Fibroblast of lung (primary cell): ENCODE results near the gene JPH2. TPM values are rescaled to one million over a fixed set of nuclear protein-coding genes. Genes with fewer than 3 reads are reported as not detected.

Experiments
- DNase-seq, 2 donors: peaks; one replicate each; pipeline versions ENCODE4 v3.0.0 to v3.0.0-alpha.2; 2010; ENCODE audit warnings: low read depth in 2 of 2
- H2AFZ ChIP-seq: 2 replicates; pipeline ENCODE4 v1.5.1; 2012; ENCODE audit warnings: low read length, control low read depth, inconsistent platforms
- H3K27ac ChIP-seq: 2 replicates; pipeline ENCODE4 v1.5.1; 2011; ENCODE audit warnings: low read length, control low read depth; ENCODE audit not compliant: insufficient read depth
- H3K27me3 ChIP-seq: 2 replicates; pipeline ENCODE4 v1.5.1; 2011; ENCODE audit warnings: mild to moderate bottlenecking, low read length; ENCODE audit not compliant: control insufficient read depth, insufficient read depth
- H3K36me3 ChIP-seq: 2 replicates; pipeline ENCODE4 v1.5.1; 2011; ENCODE audit warnings: low read length; ENCODE audit not compliant: control insufficient read depth, insufficient read depth
- H3K4me1 ChIP-seq: 2 replicates; pipeline ENCODE4 v1.5.1; 2011; ENCODE audit warnings: low read length; ENCODE audit not compliant: control insufficient read depth, insufficient read depth; ENCODE audit errors: extremely low read depth
- H3K4me2 ChIP-seq: 2 replicates; pipeline ENCODE4 v1.5.1; 2011; ENCODE audit warnings: low read length, control low read depth; ENCODE audit not compliant: insufficient read depth; ENCODE audit errors: extremely low read depth
- H3K4me3 ChIP-seq, 4 experiments: fragments of 200-600 bp in 1 of 4; sonication (generic) in 1 of 4; replicated peaks in 1 of 4; 2 replicates each; pipeline ENCODE4 v1.5.1; 2011 to 2016; ENCODE audit warnings: low read length in 4 of 4, low read depth in 3 of 4, mild to moderate bottlenecking in 3 of 4, control low read depth in 2 of 4, inconsistent platforms in 1 of 4, mixed read lengths in 1 of 4; ENCODE audit not compliant: insufficient read depth in 1 of 4; ENCODE audit errors: control extremely low read depth in 1 of 4
- H3K79me2 ChIP-seq: 2 replicates; pipeline ENCODE4 v1.5.1; 2012; ENCODE audit warnings: mild to moderate bottlenecking, low read length, inconsistent platforms; ENCODE audit not compliant: control insufficient read depth, insufficient read depth
- H3K9ac ChIP-seq: 2 replicates; pipeline ENCODE4 v1.5.1; 2011; ENCODE audit warnings: mild to moderate bottlenecking, low read length, control low read depth; ENCODE audit not compliant: insufficient read depth
- H3K9me3 ChIP-seq: 2 replicates; pipeline ENCODE4 v1.5.1; 2012; ENCODE audit warnings: low read depth, low read length; ENCODE audit not compliant: control insufficient read depth, insufficient read depth
- H4K20me1 ChIP-seq: 2 replicates; pipeline ENCODE4 v1.5.1; 2011; ENCODE audit warnings: low read length; ENCODE audit not compliant: control insufficient read depth, insufficient read depth; ENCODE audit errors: extremely low read depth
- CTCF ChIP-seq, 2 donors: IDR thresholded peaks in 1 of 2; conservative IDR thresholded peaks in 1 of 2; 1 replicate in 1 of 2; 2 replicates in 1 of 2; pipeline ENCODE4 v1.5.1; 2011 to 2012; ENCODE audit warnings: low read length in 2 of 2, control low read depth in 1 of 2, inconsistent platforms in 1 of 2, low read depth in 1 of 2, mild to moderate bottlenecking in 1 of 2
- EZH2 ChIP-seq: IDR thresholded peaks from 2 replicates; pipeline ENCODE4 v1.5.1; 2012; ENCODE audit warnings: low read length, control low read depth, mild to moderate bottlenecking; ENCODE audit errors: missing control alignments
- polyA plus RNA-seq, 2 donors: library from polyadenylated mRNA; depleted of rRNA in 1 of 2; stranded (reverse) in 1 of 2; unstranded in 1 of 2; fragments of >200 nt; gene quantifications; 2 replicates each; pipeline ENCODE4 v1.2.1, GENCODE V29; 2011 to 2012; ENCODE audit warnings: missing spikeins in 1 of 2
- total RNA-seq: library from RNA; depleted of rRNA; stranded (reverse); fragments of >200 nt; gene quantifications from 2 replicates; pipeline ENCODE4 v1.2.1, GENCODE V29; 2014

JPH2 gene
- total and polyA plus RNA-seq, 2 donors (not counting 1 experiment from before 2014, with no cell fraction given) = 0.66 to 4.9 TPM

DNA sequence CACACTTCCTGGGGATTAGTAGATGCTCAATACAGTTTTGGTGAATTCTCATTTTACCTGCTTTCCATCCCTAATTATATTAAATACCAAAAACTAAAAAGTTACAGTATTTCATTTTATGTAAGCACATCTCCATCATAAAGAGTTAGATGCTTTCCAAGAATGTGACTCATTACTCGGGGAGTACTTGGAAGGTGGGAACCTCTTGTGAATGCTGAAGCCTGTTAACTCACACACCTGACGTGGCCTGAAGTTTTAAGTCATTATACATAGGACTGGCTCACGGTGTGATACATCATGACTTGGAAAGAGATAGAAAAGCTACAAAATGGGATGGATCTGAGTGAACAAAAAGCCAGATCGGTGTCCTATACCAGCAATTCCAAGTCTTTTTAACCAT, 25.8 kb upstream of the JPH2 start:
- peaks cover 28% of the 10 kb centered on the region for H3K79me2 ChIP-seq
- no peak overlapping the region for H3K4me3 ChIP-seq
- TF ChIP-seq EZH2 = no peak
- TF ChIP-seq CTCF (conservative IDR thresholded peaks at IDR 0.05 in 1 of 2, IDR thresholded peaks at IDR 0.05 in 1 of 2; ENCODE audit: low read depth in 1 of 2, low read length in 2 of 2) = no peak
- H4K20me1 ChIP-seq = no peaks in the 10 kb centered on the region
- peaks cover 2% of the 10 kb centered on the region for H3K4me1 ChIP-seq
- no peak overlapping the region for H3K27ac ChIP-seq
- DNase-seq = peak in 1 of 2 donors; percentile 45
- H3K27me3 ChIP-seq = no peaks in the 10 kb centered on the region
- no peak overlapping the region for H3K4me2 ChIP-seq
- H3K9ac ChIP-seq = no peak overlapping the region
- no peak overlapping the region for H2AFZ ChIP-seq
- no peaks in the 10 kb centered on the region for H3K36me3 ChIP-seq
- H3K9me3 ChIP-seq = no peaks in the 10 kb centered on the region

DNA sequence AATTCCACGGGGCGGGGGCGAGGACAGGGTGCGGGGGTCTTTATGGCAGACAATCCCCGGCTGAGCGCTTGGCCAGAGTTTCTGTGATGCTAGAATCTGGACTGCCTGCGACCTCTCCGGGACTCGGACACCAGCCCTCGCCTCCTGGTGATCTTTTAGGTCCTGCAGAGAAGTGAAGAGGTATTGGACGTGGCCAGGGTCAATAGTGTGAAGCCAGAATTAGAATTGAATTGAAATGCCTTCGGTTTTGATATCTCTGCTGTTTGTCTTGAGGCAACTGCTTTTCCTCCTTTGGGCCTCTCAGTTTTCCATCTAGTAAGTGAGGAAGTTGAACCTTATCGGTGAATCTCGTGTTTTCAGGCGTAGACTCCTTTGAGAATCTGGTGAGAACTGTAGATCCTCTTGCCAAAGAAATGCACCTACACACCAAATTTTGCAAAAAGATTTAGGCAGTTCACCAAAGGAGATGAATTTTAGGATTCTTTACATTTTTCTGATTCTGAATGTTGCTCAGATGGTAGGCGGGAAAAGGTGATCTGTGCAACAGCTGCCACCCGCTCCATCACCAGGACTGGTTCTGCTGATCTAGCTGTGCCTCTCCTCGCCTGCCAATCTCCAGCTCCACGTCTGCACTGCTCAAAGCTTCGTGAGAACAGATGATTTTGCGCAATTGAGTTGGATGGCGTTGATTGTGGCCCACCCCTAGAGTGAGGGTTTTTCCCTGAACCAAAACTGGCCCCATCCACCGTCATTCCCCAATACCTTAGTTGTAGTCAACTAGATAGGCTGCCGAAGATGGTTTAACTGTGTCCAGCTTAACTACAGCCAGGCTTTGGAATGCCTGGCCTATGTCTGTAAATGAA, 24.4 kb upstream of the JPH2 start:
- Histone ChIP-seq H3K36me3 (no peaks in the 10 kb centered on the region), H3K9ac (peak overlapping the region; percentile 50), H3K4me2 (peak overlapping the region; percentile 55), H3K9me3 (no peaks in the 10 kb centered on the region), H3K27ac (peak overlapping the region; percentile 72), H2AFZ (peak overlapping the region; percentile 25), H3K27me3 (no peaks in the 10 kb centered on the region), H4K20me1 (no peaks in the 10 kb centered on the region), H3K4me1 (peaks cover 2% of the 10 kb centered on the region), H3K4me3 (peak overlapping the region; percentile 44 to 86 (median 74)), H3K79me2 (peaks cover 41% of the 10 kb centered on the region)
- TF ChIP-seq CTCF (conservative IDR thresholded peaks at IDR 0.05 in 1 of 2, IDR thresholded peaks at IDR 0.05 in 1 of 2; ENCODE audit: low read depth in 1 of 2, low read length in 2 of 2) (no peak), EZH2 (no peak)
- peak in 1 of 2 donors; percentile 47 for DNase-seq

DNA sequence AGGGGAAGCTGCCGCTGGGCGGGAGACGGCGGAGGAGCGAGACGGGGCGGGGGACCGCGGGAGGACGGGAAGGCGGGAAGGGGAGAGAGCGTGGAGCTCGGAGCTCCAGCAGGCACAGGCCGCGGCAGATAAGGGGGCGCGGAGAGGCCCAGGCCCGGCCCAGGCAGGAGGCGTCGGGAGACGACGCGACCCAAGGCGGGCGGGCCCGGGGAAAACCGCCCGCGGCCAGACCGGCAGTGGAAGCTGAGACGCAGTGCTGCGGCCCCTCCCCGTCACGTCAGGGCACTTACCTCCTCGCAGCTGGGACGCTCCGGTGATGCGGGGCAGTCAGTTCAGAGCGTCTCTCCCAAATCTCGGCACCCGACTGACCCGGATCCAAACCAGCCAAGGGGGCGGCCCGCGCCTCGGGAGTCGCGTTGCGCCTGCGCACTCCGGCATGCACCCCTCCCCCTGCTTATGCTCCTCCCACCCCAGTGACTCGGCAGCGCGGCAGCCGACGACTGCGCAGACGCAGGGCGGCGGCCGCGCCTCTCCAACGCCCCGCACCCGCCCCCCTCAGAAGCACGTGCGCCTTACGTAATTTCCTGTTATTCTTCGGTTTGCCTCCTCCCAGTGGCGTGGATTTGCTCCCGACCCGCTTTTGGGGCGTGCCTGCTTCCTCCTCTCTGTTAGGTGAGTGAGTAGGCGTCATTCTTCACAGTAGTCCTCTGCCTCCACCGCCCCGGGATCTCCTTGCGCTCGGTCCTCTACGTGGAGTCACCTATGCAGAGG, 23.6 kb upstream of the JPH2 start, which contains the start of gene OSER1:
TSS of gene OSER1 (minus strand) at position 366 of the 771 bp plus-strand sequence. CDS start 3,814 bp downstream, outside the sequence.
- H3K27me3 ChIP-seq = no peaks in the 10 kb centered on the region
- H3K36me3 ChIP-seq = no peaks in the 10 kb centered on the region
- peak within 1 kb of the TSS; percentile 95 for H3K27ac ChIP-seq
- no peaks in the 10 kb centered on the region for H4K20me1 ChIP-seq
- peak within 1 kb of the TSS; percentile 94 for H3K9ac ChIP-seq
- H3K9me3 ChIP-seq = no peaks in the 10 kb centered on the region
- H3K4me2 ChIP-seq = peak within 1 kb of the TSS; percentile 92
- H2AFZ ChIP-seq = peak within 1 kb of the TSS; percentile 58
- DNase-seq = peak; percentile 95 to 97
- no peak for TF ChIP-seq EZH2
- TF ChIP-seq CTCF (conservative IDR thresholded peaks at IDR 0.05 in 1 of 2, IDR thresholded peaks at IDR 0.05 in 1 of 2; ENCODE audit: low read depth in 1 of 2, low read length in 2 of 2) = no peak
- H3K79me2 ChIP-seq = peaks cover 47% of the 10 kb centered on the region
- H3K4me1 ChIP-seq = peaks cover 2% of the 10 kb centered on the region
- H3K4me3 ChIP-seq = peak within 1 kb of the TSS; percentile 86 to 96 (median 94)
